Mucosa of stomach (tissue), 1 donor: Measurements from ENCODE around the gene GUCY2F.

Source experiments
- H3K27me3 ChIP-seq: one replicate; pipeline ENCODE4 v1.7.0; 2013; ENCODE audit warnings: mild to moderate bottlenecking, low read length; ENCODE audit not compliant: control insufficient read depth, insufficient read depth
- H3K36me3 ChIP-seq: one replicate; pipeline ENCODE4 v1.7.0; 2013; ENCODE audit warnings: low read length; ENCODE audit not compliant: control insufficient read depth, insufficient read depth
- H3K4me1 ChIP-seq: one replicate; pipeline ENCODE4 v1.7.0; 2013; ENCODE audit warnings: mild to moderate bottlenecking, low read length; ENCODE audit not compliant: control insufficient read depth, insufficient read depth
- H3K4me3 ChIP-seq: one replicate; pipeline ENCODE4 v1.7.0; 2013; ENCODE audit warnings: low read length
- H3K9ac ChIP-seq: one replicate; pipeline ENCODE4 v1.7.0; 2013; ENCODE audit warnings: mild to moderate bottlenecking, low read length, moderate library complexity
- H3K9me3 ChIP-seq: one replicate; pipeline ENCODE4 v1.7.0; 2013; ENCODE audit warnings: mild to moderate bottlenecking, low read length, moderate library complexity; ENCODE audit not compliant: control insufficient read depth
- donor health status: Pancreatic carcinoma.

The GUCY2F gene

DNA sequence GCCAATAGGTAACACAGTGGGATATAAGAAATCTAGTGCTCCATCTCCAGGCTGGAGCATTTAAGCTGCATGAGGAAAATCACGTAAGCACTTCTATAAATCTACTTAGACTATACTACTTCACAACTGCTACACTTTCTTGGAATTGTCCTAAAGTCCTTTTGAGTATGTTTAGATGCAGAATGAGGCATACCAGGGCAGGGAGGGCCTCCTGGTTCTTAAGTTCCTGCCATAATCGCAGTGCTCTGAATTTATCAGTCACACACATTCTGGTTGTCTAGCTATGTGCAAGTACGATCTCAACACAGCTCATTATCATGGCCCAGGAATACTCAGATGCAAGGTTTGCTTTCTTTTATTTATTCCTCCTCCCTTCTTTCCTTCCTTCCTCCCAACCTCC is 130.3 kb downstream of the GUCY2F start:
- no peak overlapping the region for H3K4me3 ChIP-seq
- H3K9ac ChIP-seq = no peak overlapping the region
- H3K27me3 ChIP-seq = no peaks in the 10 kb centered on the region
- peaks cover 4% of the 10 kb centered on the region for H3K4me1 ChIP-seq
- H3K36me3 ChIP-seq = no peaks in the 10 kb centered on the region
- H3K9me3 ChIP-seq = no peaks in the 10 kb centered on the region

DNA sequence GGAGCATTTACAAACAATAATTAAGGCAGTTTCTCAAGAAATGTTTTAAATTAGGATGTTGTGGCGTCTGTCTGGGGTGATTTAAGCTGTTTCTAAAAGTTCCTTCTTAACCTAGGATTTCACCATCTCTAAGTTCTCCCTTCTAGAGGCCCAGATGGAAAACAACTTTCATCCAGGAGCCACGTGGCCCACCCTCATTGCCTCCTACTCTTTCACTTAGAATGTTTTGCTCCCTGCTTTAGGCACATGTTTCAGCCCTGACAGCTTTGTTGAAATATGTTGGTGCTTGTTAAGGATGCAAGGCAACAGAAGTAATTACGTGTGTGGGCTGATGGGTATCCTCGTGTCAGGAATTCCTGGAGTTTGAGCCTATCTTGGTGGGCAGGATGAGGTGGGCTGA is 131.3 kb downstream of the GUCY2F start:
- H3K9ac ChIP-seq = no peak overlapping the region
- no peaks in the 10 kb centered on the region for H3K9me3 ChIP-seq
- peaks cover 4% of the 10 kb centered on the region for H3K4me1 ChIP-seq
- H3K36me3 ChIP-seq = no peaks in the 10 kb centered on the region
- H3K4me3 ChIP-seq = no peak overlapping the region
- no peaks in the 10 kb centered on the region for H3K27me3 ChIP-seq

DNA sequence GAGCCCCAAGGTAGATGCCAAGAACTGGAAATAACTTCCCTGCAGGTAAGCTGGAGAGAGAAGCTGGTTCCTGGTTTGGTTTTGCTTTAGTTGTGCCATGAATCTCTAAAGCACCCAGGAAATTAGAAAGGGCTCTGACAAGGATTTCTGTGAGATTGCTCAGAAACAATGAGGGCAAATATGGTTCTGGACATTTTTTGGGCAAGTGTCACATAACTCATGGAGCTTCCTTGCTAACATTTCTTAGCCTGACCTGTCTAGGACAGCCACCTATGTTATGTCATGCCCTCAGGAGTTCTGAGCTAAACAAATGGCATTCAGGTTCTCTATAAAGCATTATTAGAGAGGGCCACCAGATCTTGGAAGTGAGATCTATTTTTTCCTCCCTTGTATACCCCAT is 131.8 kb downstream of the GUCY2F start:
- H3K4me1 ChIP-seq = peaks cover 4% of the 10 kb centered on the region
- H3K9me3 ChIP-seq = no peaks in the 10 kb centered on the region
- no peaks in the 10 kb centered on the region for H3K27me3 ChIP-seq
- no peak overlapping the region for H3K4me3 ChIP-seq
- no peaks in the 10 kb centered on the region for H3K36me3 ChIP-seq
- no peak overlapping the region for H3K9ac ChIP-seq

DNA sequence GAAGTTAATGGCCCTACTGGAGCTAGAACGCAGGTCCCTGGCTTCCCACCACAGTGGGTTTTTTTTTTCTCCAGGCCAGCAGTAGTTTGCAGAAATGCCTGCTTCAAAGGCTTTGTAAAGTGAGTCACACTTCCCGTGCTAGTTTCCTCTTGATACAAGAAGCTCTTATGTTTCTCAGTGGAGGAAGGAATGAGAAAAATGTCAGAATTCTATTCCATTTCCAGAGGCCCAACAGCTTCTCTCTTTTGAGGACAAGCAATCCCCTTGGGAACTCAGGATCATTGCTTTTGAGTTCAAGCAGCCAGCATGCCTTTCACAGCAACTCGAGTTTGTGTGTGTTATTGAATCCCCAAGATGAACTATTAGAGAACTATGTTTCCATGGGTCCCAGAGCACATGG is 134.3 kb downstream of the GUCY2F start:
- H3K9ac ChIP-seq = no peak overlapping the region
- H3K4me1 ChIP-seq = peaks cover 4% of the 10 kb centered on the region
- H3K36me3 ChIP-seq = no peaks in the 10 kb centered on the region
- no peak overlapping the region for H3K4me3 ChIP-seq
- H3K27me3 ChIP-seq = no peaks in the 10 kb centered on the region
- H3K9me3 ChIP-seq = no peaks in the 10 kb centered on the region

DNA sequence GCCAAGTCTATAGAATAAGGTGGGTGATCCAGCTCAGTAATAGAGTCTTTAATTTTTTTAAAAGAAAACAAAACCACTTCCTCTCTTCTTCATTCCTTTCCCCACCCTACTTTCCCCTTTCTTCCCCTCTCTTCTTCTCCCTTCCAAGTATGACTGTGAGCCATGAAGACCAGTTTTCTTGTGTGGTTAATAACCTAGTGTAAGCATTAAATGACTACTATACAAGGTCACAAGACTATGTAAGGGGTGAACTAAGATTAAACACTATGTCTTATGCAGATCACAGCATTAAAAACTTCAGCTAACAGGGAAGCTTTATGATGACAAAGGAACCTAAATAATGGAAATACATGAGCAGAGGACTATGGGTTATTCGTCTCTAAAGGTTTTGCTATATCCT is 135.4 kb downstream of the GUCY2F start:
- H3K9me3 ChIP-seq = no peaks in the 10 kb centered on the region
- no peaks in the 10 kb centered on the region for H3K36me3 ChIP-seq
- no peak overlapping the region for H3K4me3 ChIP-seq
- no peak overlapping the region for H3K9ac ChIP-seq
- H3K27me3 ChIP-seq = no peaks in the 10 kb centered on the region
- H3K4me1 ChIP-seq = peaks cover 4% of the 10 kb centered on the region

DNA sequence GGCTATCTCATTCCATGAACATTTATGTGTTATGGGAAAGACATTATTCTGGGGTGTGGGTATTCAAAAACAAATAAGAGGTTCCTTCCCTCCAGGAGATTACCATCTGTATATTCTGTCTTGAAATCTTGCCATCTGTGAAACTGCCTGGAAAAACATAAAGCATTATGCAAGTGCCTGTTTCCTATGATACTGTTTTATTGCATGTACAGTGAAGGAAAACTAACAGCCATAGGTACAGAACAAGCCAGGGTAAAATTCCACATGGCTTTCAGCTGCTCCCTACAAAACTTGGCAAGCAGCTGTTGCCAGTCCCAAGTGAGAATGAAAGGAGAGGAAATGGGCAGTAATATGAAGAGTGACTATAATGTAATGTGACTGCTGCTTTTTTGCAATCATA is 136.0 kb downstream of the GUCY2F start:
- Histone ChIP-seq H3K4me3 (no peak overlapping the region), H3K9me3 (no peaks in the 10 kb centered on the region), H3K4me1 (no peaks in the 10 kb centered on the region), H3K36me3 (no peaks in the 10 kb centered on the region), H3K27me3 (no peaks in the 10 kb centered on the region), H3K9ac (no peak overlapping the region)

DNA sequence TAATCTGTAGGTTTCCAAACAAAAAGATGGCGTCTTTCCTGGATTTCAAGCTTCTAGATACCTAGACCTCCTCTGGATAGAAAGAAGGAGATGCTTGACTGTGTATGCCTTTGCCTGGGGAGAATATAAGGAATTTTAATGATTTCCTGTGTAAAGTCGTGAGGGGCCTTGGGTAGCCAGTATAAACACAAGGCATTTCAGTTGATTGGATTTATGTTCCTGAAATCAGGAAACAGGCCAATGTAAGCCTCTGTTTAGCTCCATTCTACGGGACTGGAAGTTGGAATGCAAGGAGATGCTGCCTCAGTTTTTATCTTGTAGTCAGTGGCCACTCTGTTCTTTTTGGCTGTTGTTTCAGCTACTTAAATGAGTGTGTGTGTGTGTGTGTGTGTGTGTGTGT is 137.2 kb downstream of the GUCY2F start:
- Histone ChIP-seq H3K9ac (no peak overlapping the region), H3K27me3 (no peaks in the 10 kb centered on the region), H3K9me3 (no peaks in the 10 kb centered on the region), H3K4me3 (no peak overlapping the region), H3K36me3 (no peaks in the 10 kb centered on the region), H3K4me1 (no peaks in the 10 kb centered on the region)

DNA sequence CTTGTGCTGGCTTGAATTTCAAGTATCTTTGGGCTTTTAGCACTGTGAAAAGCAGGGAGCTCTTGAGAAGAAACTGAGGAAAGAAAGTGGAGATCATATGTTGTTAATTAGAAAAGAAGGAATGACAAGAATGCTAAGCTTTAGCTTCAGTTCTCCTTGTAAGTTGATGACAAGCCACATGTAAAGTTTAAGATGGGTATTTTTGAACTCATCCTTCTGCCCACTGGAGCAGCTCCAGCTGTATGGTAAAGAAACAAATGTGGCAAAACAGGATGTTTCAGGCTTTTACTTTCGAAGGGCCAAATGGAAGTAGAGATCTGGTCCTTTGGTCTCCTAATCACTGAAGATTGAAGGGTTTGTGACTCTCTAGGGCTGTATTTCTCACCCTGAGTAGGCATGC is 137.8 kb downstream of the GUCY2F start:
- no peaks in the 10 kb centered on the region for H3K36me3 ChIP-seq
- H3K9me3 ChIP-seq = no peaks in the 10 kb centered on the region
- no peak overlapping the region for H3K4me3 ChIP-seq
- no peak overlapping the region for H3K9ac ChIP-seq
- H3K4me1 ChIP-seq = no peaks in the 10 kb centered on the region
- H3K27me3 ChIP-seq = no peaks in the 10 kb centered on the region

DNA sequence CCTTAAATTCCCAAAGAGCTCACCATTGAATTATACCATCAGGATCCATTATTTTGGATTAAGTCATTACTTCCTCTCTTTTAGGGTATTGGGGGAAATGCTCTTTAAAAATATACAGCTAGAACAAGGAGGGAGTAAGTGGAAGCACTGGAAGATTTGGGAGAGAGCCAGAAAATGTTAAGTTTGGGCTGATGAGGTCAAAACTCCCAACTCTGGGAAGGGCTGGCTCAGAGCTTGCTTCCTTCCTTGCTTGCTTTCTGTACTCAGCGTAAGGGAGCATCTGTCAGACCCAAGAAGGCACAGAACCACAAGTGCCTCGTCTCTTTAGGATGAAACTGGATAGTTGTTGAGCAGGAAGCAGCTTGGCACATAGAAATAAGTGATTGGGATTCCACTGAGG is 138.2 kb downstream of the GUCY2F start:
- Histone ChIP-seq H3K36me3 (no peaks in the 10 kb centered on the region), H3K4me1 (no peaks in the 10 kb centered on the region), H3K27me3 (no peaks in the 10 kb centered on the region), H3K9ac (no peak overlapping the region), H3K4me3 (no peak overlapping the region), H3K9me3 (no peaks in the 10 kb centered on the region)

DNA sequence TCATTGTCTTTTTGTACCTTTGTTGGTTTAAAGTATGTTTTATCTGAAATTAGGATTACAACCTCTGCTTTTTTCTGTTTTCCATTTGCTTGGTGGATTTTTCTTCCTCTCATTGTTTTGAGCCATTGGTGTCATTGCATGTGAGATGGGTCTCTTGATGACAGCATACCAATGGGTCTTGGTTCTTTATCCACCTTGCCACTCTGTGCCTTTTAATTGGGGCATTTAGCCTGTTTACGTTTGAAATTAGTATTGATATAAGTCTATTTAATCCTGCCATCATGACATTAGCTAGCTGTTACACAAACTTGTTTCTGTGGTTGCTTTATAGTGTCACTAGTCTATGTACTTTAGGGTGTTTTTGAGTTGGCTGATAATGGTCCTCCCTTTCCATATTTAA is 145.7 kb downstream of the GUCY2F start:
- no peaks in the 10 kb centered on the region for H3K4me1 ChIP-seq
- H3K4me3 ChIP-seq = no peak overlapping the region
- no peaks in the 10 kb centered on the region for H3K9me3 ChIP-seq
- no peaks in the 10 kb centered on the region for H3K27me3 ChIP-seq
- H3K9ac ChIP-seq = no peak overlapping the region
- no peaks in the 10 kb centered on the region for H3K36me3 ChIP-seq

DNA sequence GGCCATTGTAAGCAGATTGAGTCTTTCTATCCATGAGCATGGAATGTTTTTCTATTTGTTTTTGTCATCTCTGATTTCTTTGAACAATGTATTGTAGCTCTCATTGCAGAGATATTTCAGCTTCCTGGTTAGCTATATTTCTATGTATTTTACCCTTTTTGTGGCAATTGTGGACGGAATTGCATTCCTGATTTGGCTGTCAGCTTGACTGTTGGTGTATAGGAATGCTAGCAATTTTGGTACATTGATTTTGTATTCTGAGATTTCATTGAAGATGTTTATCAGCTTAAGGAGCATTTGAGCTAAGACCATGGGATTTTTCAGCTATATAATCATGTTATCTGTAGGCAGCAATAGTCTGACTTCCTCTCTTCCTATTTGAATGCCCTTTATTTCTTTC is 154.6 kb downstream of the GUCY2F start:
- Histone ChIP-seq H3K4me1 (no peaks in the 10 kb centered on the region), H3K36me3 (no peaks in the 10 kb centered on the region), H3K9me3 (no peaks in the 10 kb centered on the region), H3K9ac (no peak overlapping the region), H3K4me3 (no peak overlapping the region), H3K27me3 (no peaks in the 10 kb centered on the region)
